ENCODE data around the gene FAM13C.
"Not testable (repeated sequence)": the region's sequence is repeated elsewhere in the genome, so short reads cannot be mapped to it uniquely, and the experiment has no call there.

FAM13C gene

DNA sequence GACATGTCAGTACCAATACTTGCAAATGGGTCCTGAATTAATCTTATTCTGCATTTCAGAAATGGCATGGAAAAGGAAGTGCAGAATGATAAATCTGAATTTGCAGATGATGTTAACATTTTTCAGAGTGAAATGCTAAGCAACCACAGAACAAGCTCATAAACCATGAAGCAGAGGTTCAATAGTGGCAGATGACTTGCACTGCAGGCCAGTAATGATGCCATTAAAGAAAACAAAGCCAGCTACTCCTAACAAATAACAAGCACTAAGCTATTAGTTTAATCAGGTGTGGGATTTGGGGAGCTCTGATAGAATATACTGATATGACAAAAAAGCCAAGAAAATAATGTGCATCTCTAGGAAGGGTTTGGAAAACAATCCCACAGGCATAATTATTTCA lies 85.4 kb downstream of the FAM13C start:
- no peak for DNase-seq (ENCODE audit: low read depth in 2 of 2)

DNA sequence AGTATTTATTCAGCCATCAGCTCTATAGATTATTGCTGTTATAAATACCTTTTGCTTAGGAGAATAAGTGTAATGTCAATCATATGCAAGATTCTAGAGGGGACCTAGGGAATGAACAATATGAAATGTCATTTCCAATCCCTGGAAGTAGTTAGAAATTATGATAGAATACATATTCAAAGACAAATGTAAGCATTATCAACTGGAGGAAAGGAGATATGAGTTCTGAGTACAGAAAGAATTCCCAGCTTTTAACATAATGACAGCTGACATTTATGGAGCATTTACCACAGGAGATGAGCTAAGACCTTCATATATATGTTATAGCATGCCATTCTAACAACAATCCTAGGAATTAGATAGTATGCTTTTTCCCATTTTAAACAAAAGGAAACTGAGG lies 86.2 kb downstream of the FAM13C start:
- DNase-seq (ENCODE audit: low read depth in 2 of 2), result no peak

GRCh38 chr10:59273445-59273844 lies 88.9 kb downstream of the FAM13C start:
- no peak for DNase-seq (ENCODE audit: low read depth in 2 of 2)

DNA sequence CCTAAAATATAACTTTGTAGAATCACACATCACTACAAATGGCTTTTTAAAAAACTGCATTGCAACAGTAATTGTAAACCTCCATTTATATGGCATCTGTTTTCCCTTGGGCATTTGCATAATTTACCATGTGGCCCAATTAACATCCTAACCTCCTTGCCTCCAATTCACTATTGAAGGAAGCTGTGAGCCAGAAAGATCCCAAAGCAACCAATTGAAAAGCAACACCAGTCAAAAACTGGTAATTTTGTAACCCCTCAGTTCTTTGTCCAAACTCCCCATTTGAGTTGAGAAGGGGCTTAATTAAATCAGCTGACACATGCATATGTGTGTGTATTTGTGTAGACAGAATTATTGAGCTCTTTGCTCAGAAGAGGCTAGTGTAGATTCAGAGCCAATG lies 90.3 kb downstream of the FAM13C start:
- DNase-seq (ENCODE audit: low read depth in 2 of 2), result no peak

DNA sequence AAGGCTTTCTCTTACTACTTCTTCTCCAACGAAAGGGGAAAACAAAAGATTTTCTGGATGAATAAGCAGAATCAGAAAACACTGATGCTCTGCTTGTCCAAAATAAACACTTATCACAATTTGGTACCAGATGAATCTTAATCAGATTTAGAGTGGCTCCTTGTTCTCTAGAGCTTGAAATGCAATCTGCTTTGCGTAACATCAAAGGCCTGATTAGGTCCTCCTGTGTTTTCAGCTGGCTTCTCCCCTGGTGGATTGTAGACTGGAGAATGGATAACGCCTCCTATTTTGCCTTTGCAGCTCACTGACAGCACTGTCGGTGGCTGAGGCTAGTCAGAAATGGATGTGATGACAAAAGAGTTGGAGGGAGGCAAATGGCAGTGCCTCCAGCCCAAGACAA lies 91.2 kb downstream of the FAM13C start:
- DNase-seq (ENCODE audit: low read depth in 2 of 2), result no peak

GRCh38 chr10:59270492-59270891 lies 91.9 kb downstream of the FAM13C start:
- DNase-seq (ENCODE audit: low read depth in 2 of 2), result no peak

DNA sequence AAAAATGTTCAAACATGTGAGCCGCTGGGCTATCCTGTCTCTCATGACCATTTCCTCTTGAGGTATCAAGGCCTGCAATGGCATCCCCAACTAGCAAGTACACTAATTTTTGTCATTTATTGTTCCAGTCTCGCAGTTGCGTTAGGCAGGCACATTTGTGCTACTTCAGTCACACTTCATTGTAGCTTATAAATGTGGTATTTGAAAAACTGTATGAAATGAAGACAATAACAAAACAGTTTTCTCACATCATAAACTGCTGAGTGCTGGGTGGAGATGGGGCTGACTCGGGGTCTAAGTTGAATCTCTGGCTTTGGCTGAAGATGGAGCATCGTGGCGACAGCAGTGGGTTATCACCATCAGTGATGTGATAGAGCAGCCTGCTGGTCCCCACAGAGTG lies 92.7 kb downstream of the FAM13C start:
- no peak for DNase-seq (ENCODE audit: low read depth in 2 of 2)

- no peak for DNase-seq (ENCODE audit: low read depth in 2 of 2)
Observed at GRCh38 chr10:59268460-59268859, 93.9 kb downstream of the FAM13C start.

DNA sequence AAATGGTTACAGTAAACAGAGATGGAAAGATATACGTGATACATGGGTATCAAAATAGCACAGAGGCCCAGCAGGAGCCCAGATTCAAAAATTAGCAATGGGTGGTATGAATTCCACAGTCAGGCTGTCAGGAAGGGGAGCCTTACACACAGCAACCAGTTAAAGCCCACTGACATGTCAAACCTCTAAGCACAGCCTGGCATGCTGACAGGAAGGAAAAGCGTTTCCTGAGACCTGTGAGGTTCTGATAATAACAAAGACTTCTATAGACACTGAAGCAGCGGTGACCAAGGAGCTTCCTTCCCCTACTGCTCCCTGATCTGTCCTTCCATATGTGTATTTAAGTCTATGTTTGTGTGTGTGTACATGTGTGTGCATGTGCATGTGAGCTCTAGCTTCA lies 96.0 kb downstream of the FAM13C start:
- no peak for DNase-seq (ENCODE audit: low read depth in 2 of 2)

DNA sequence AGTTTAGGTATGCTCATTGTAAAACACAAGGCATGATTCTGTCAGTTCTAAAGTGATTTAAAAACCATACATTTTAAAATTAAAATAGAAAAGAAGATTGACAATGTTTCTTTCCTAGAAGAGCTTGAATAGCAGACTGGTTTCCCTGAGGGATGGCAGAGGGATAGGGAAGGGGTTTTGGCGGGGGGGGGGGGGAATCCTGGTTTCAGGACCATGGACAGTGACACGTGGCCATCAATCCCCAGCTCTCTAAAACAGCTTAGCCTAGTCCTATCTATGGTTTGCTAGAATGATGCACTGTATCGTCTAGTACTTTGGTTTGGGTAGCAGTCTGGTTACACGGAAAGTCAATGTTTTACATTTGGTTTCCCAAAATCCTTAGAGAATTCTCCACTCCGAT lies 97.2 kb downstream of the FAM13C start:
- DNase-seq (ENCODE audit: low read depth in 2 of 2), result no peak

DNA sequence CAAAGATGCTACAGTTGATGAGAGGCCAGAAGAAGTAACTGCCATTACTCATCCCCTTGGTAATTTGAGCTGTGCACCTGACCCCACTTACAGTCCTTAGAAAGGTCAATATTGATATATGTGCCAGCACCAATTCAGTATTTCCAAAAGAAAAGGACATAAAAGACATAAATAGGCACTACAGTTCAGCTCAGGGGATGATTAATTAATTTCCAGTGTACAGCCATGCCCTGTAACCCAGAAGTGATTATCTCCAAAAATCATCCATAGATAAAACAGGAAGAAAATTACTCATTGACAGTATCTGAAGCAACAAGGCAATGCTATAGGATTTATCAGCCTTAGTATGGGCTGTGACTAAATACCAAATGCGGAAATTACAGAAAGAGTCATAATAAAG lies 103.5 kb downstream of the FAM13C start:
- no peak for DNase-seq (ENCODE audit: low read depth in 2 of 2)

- no peak for DNase-seq (ENCODE audit: low read depth in 2 of 2)
Observed at GRCh38 chr10:59257224-59257623, 105.1 kb downstream of the FAM13C start.

DNA sequence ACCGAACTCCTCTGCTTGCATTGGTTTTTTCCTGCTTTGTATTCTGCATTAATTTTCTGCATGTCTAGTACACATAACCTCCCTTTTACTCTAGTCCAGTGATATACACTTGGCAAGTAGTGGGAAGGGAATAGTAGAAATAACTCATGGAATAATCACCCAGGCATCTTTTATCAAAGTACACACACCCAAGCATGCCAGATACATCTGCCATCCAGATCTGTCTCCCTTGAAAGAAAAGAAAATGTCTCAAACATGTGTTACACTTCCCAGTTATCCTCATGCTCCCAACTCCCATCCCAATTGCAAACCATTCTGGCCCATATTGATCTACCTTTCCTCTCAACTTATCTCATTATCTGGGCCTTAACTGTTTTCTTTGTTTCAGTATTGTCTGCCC lies 106.9 kb downstream of the FAM13C start:
- no peak for DNase-seq (ENCODE audit: low read depth in 2 of 2)

DNA sequence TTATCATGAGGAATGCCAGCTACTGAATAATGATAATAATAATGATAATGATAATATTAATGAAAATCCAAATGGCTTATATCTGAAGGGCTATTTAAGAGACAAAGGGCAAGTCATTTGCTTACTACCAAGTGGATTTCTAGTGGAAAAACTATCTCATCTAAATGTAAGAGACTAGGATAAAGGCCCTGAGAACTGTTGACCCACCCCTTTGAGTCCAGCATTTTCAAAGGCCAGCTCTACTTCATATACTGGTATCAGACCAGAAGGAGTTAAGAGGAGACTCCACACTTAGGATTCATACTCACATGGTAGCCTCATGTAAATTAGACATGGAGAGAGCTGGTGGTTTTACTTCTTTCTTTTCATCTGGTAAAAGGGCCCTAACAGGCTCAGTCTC lies 109.9 kb downstream of the FAM13C start:
- no peak for DNase-seq (ENCODE audit: low read depth in 2 of 2)

DNA sequence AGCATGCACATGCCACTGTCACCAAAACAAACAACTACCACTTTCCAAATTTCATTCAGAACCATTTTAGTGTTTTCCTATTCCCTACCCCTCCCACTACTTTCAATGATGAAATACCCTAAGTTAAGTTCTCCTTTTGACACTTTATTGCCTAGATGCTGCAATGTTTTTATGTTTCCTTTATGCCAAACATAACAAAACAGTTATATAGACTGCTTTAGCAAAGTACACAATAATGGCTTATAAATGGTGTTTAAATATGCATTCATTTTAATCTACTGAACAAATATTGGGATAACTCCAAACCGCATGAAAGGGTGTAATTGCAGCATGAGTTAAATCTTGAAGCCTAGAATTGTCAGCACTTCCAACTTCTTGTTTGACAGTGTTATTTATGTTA lies 116.7 kb downstream of the FAM13C start:
- no peak for DNase-seq (ENCODE audit: low read depth in 2 of 2)

GRCh38 chr10:59244871-59245270 lies 117.5 kb downstream of the FAM13C start:
- DNase-seq (ENCODE audit: low read depth in 2 of 2), result no peak

DNA sequence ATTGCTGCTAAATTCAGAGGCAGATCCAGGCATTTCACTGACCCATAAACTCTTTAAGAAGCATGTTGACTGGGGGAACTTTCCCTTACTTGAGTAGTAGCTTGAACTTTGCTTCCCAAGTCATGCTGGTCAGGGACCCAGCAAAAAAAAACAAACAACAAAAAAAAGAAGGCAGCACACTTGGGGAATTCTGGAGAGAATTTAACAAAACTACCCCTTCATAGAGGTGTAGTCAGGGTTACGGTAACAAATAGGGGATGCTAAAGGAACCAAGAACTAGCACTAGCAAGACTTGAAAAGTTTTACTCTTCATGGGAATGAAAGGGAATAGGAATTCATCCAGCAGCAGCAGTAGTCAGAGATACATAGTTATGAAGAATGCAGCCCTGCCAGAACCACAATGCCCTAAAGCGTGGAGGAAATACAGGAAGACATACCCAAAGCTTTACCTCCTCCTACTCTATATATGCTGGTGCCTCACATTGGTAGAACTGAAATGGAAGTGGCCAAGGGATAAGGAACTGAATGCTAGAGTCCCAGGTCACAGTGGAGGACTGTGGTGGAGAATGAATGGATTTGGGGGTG lies 118.6 kb downstream of the FAM13C start:
- DNase-seq (ENCODE audit: low read depth in 2 of 2), result no peak

- DNase-seq (ENCODE audit: low read depth in 2 of 2), result no peak
Observed at GRCh38 chr10:59242991-59243390, 119.4 kb downstream of the FAM13C start.

GRCh38 chr10:59242057-59242456 lies 120.3 kb downstream of the FAM13C start:
- DNase-seq (ENCODE audit: low read depth in 2 of 2), result no peak

- DNase-seq (ENCODE audit: low read depth in 2 of 2), result no peak
Observed at GRCh38 chr10:59240582-59241183, 121.7 kb downstream of the FAM13C start.

DNA sequence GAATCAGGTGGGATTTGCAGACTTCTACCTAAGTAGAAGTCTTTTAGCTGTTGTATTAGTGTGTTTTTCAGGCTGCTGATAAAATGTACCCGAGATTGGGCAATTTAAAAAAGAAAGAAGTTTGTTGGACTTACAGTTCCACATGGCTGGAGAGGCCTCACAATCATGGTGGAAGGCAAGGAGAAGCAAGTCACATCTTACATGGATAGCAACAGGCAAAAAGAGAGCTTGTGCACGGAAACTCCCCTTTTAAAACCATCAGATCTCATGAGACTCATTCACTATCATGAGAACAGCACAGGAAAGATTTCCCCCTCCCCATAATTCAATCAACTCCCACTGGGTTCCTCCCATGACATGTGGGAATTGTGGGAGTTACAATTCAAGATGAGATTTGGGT lies 123.2 kb downstream of the FAM13C start:
- DNase-seq (ENCODE audit: low read depth in 2 of 2), result not testable (repeated sequence)

- DNase-seq (ENCODE audit: low read depth in 2 of 2), result no peak
Observed at GRCh38 chr10:59237775-59238174, 124.6 kb downstream of the FAM13C start.

GRCh38 chr10:59236064-59236697 lies 126.2 kb downstream of the FAM13C start:
- DNase-seq (ENCODE audit: low read depth in 2 of 2), result no peak

All from activated CD4-positive, alpha-beta T cell treated with anti-CD3 and anti-CD28 coated beads for 24 hours (primary cell).